DMS 273 (cell line): ENCODE results near the gene AKR1C1.
"Not testable (repeated sequence)": the region's sequence is repeated elsewhere in the genome, so short reads cannot be mapped to it uniquely, and the experiment has no call there.

Experiments used
- DNase-seq: peaks from one replicate; lab custom pipeline; 2025; ENCODE audit not compliant: unreplicated experiment; lab: John Stamatoyannopoulos, UW

AKR1C1 gene

DNA sequence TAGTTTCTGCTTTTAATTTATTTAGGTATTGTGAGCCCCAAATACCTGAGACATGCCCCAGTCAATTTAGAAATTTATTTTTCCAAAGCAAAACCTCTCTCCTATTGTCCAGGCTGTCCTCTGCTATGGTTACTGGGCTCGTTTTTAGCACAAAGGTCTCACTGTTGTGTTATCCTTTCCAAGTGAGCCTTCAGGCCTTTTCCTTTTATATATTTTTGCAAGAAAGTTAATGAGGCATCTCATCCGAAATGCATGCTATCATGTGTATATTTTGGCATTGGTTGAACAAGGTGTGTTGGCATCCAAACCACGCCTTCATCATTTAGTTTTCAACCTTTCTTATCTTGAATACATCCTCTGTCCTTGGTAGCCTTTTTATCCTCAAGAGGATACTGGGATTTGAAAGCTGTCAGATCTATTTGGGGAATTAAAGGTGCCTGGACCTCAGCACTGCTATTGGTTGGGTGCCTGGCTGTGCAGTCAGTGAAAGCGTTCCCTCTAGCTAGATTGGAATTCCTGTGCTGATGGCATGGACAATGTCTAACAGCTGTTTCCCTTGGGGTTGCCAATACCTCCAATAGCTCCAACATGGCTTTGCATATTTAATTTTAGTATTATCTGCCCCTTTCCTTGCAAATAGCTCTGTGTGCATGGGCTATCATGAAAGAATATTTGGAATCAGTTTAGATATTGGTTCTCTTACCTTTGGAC lies 51.1 kb downstream of the AKR1C1 start:
- not testable (repeated sequence) for DNase-seq

GRCh38 chr10:5014936-5015335 lies 51.7 kb downstream of the AKR1C1 start:
- peak; percentile 5 for DNase-seq

DNA sequence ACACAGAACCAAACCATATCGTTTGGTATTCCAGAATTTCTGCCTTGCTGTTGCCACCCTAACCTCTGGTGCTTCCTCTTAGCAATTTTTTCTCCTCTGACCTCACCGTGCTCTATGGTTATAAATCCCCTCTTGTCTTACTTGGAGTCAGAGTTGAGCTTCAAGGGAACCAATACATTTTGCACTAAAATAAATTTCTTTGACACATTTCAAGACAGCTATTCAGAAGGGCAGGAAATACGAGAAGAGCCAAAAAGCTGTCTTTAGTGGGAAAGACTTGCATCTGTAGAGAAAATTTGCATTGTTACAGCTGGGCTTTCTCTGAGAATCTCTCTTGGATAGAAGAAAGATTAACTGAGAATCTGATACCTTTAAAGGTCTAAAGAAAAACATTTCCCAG lies 54.9 kb downstream of the AKR1C1 start:
- DNase-seq, result no peak

GRCh38 chr10:5018671-5019277 lies 55.6 kb downstream of the AKR1C1 start:
- peak; percentile 2 for DNase-seq

DNA sequence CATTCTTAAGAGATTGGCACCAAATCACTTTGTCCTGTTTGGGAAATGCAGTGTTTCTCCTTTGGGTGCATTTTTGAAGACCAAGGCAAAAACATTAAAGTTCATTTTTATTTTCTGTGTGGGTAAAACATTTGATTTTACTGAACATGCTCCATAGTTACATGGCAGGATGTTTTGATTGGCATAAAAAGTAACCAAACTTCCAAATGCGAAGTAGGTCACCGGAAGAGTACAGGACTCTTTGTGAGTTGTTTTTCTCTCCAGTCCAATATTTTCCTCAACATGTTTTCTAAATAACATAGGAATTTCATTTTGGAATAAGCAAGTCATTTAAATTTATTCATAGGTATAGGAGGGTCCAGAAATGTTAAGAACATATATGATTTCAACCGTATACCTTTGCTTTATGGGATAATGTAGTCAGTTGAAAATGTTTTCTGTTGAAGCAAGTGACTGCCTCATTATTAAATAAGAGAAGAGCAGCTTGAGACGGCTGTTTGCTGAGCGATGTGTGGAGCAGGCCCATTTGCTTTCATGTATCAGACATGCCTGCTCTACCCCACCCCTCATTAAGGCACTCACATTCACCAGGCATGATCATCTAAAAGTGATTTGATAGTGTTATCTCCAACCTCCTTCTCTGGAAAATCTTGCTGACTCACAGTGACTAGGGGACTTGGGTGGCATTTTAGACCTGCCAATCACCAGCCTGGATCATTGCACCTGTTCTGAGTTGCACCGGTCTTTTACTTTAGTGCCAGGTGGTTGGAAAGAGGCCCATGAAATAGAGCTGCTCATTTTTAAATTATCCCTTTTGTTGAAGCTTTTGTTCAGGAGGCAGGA lies 56.8 kb downstream of the AKR1C1 start:
- not testable (repeated sequence) for DNase-seq

GRCh38 chr10:5021624-5022290 lies 58.5 kb downstream of the AKR1C1 start:
- not testable (repeated sequence) for DNase-seq

DNA sequence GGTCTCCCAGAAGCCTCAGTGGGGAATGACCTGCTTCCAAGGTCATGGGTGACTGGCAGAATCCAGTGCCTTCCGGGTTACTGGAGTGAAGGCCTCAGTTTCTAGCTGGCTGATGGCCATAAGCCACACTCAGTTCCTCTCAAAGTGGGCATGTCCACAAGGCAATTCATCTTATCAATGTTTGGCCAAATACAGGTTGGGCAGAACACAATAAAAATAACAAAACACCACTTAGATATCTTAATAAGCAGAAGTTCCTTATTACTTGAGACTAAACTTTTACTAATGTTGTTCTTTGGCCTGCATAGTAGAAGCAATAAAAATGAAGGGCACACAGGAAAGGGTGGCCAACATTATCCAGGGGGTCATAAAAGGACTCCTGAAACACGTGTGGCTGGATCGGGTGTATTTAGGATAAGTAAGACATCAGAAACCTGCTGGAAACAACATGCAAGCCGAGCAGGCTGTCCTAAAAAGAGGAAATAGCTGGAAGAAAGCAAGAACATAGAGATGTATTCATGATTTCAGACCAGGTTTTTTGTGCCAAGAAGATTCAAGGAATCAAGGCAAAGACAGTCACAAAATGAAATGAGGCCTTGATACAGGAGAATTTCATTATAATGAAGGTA lies 60.1 kb downstream of the AKR1C1 start:
- DNase-seq, result no peak

DNA sequence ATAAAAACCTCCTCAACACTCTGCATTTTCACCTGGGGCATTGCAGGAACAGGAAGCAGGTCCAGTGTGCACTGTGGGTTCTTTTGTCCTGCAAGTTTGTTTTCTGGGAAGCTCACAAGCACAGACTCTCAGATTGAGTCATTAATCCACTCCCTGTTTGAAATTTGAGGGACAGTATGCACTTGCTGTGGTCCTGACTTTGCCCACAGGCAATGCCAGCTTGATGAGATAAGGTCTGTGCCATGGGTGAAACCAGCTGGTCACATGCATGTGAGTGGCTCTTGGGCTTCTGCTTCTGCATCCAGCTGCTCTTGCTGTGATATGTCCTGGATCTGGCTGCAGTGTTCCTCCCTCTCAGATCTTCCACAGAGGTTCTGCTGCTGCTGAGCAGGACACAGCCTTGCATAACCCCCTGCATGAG lies 62.3 kb downstream of the AKR1C1 start:
- DNase-seq, result not testable (repeated sequence)

GRCh38 chr10:5030989-5031388 lies 67.8 kb downstream of the AKR1C1 start:
- no peak for DNase-seq

DNA sequence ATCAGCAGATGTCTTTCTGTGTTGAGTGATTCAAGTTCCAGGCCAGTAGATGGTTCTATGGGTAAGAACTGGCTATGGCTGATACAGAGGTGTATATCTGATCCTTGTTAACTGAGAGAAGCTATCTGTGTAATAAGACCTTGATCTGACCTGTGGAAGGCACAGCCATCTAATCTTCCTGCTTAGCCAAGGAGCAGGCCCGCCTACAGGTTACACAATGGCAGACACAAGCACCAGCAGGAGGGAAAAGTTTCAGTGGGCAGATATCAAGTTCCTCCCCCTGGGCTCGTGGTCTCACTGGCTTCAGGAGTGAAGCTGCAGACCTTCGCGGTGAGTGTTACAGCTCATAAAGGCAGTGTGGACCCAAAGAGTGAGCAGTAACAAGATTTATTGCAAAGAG lies 68.4 kb downstream of the AKR1C1 start:
- DNase-seq, result not testable (repeated sequence)

DNA sequence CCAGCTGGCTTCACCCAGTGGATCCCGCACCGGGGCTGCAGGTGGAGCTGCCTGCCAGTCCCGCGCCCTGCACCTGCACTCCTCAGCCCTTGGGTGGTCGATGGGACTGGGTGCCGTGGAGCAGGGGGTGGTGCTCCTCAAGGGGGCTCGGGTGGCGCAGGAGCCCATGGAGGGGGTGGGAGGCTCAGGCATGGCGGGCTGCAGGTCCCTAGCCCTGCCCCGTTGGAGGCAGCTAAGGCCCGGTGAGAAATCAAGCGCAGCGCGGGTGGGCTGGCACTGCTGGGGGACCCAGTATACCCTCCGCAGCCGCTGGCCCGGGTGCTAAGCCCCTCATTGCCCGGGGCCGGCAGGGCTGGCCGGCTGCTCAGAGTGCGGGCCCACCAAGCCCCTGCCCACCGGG lies 69.2 kb downstream of the AKR1C1 start:
- DNase-seq, result not testable (repeated sequence)
